Stomach smooth muscle (tissue), 2 donors: ENCODE measurements around the gene ARMC7.

Experiments used
- H3K27ac ChIP-seq: one replicate; pipeline ENCODE4 v1.7.0; 2013; ENCODE audit warnings: mild to moderate bottlenecking, low read length, inconsistent platforms
- H3K27me3 ChIP-seq, 2 donors: one replicate each; pipeline ENCODE4 v1.7.0; 2013; ENCODE audit warnings: low read length in 2 of 2; ENCODE audit not compliant: insufficient read depth in 2 of 2, control insufficient read depth in 1 of 2
- H3K36me3 ChIP-seq, 2 donors: one replicate each; pipeline ENCODE4 v1.7.0; 2013; ENCODE audit warnings: low read length in 2 of 2; ENCODE audit not compliant: control insufficient read depth in 2 of 2, insufficient read depth in 2 of 2
- H3K4me1 ChIP-seq: one replicate; pipeline ENCODE4 v1.7.0; 2013; ENCODE audit warnings: low read length; ENCODE audit not compliant: control insufficient read depth, insufficient read depth
- H3K4me3 ChIP-seq, 2 donors: one replicate each; pipeline ENCODE4 v1.7.0; 2013; ENCODE audit warnings: low read length in 2 of 2
- H3K9ac ChIP-seq, 2 donors: one replicate each; pipeline ENCODE4 v1.7.0; 2013; ENCODE audit warnings: low read length in 2 of 2, mild to moderate bottlenecking in 1 of 2
- H3K9me3 ChIP-seq, 2 donors: one replicate each; pipeline ENCODE4 v1.7.0; 2013; ENCODE audit warnings: low read length in 2 of 2; ENCODE audit not compliant: control insufficient read depth in 2 of 2
- donor health status: healthy.
- donor health status: Pancreatic carcinoma.

ARMC7 gene

DNA sequence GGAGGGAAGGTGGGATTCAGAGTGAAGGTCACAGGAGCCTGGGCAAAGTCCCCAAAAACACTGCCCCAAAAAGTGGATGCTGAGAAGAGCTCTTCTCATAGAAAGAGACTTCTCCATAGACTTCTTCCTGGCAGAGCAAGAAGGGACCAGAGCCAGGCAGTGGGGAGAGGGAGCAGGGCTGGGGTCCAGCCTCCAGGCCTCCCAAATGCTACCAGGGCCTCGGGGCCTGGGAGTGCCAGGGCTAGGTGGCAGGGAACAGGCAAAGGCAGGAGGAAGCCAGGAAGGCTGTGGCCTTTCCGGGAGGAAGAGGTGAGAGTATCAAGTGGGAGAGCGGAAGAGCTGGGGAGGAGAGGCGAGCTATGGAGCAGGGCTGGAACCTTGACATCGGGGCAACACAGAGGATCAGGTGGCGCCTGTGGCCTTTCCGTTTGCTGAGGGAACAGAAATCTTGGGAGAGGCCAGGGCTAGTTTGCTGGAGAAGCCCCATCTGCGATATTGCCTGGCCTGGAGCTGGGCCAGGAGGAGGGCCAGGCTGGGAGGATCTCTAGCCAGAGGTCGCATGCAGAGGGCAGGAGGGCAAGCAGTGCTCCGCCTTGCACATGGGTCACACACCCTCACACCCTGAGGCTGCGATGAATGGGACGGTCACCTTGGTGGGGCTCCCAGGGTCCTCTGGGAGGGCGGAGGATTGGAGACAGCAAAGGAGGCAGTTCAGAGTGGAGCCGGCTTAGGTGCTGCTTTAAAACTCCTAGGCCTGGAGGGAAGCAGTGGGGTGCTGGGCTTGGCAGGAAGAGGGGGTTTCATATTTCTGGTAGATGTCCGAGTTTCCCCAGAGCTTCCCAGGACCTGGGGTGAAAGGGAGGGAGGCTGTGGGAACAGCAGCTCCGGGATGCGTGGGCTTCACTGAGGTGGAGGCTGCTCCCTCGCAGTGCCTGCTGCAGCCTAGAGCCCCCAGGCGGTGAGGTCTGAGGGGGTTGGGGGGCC is 18.6 kb upstream of the ARMC7 start:
- H3K4me1 ChIP-seq = peaks cover 20% of the 10 kb centered on the region
- no peak overlapping the region for H3K4me3 ChIP-seq
- H3K36me3 ChIP-seq = no peaks in the 10 kb centered on the region
- H3K9ac ChIP-seq = peak overlapping the region in 1 of 2 donors; percentile 21
- H3K9me3 ChIP-seq = no peaks in the 10 kb centered on the region
- H3K27ac ChIP-seq = no peak overlapping the region
- H3K27me3 ChIP-seq = peaks cover 9 to 10% of the 10 kb centered on the region in 2 donors

GRCh38 chr17:75091855-75092327 is 17.9 kb upstream of the ARMC7 start:
- no peaks in the 10 kb centered on the region for H3K36me3 ChIP-seq
- no peak overlapping the region for H3K4me3 ChIP-seq
- no peak overlapping the region for H3K27ac ChIP-seq
- H3K4me1 ChIP-seq = peaks cover 20% of the 10 kb centered on the region
- H3K9ac ChIP-seq = no peak overlapping the region
- no peaks in the 10 kb centered on the region for H3K9me3 ChIP-seq
- peaks cover 8 to 9% of the 10 kb centered on the region in 2 donors for H3K27me3 ChIP-seq

- no peak overlapping the region for H3K27ac ChIP-seq
These were observed 16.1 kb upstream of the ARMC7 start for GRCh38 chr17:75093548-75094158.

GRCh38 chr17:75094871-75095399 is 14.8 kb upstream of the ARMC7 start:
- H3K27me3 ChIP-seq = no peaks in the 10 kb centered on the region
- no peak overlapping the region for H3K4me3 ChIP-seq
- no peak overlapping the region for H3K9ac ChIP-seq
- H3K9me3 ChIP-seq = no peaks in the 10 kb centered on the region
- H3K36me3 ChIP-seq = no peaks in the 10 kb centered on the region
- peaks cover 3% of the 10 kb centered on the region for H3K4me1 ChIP-seq
- no peak overlapping the region for H3K27ac ChIP-seq

More at GRCh38 chr17:75093548-75094158, 16.1 kb upstream of the ARMC7 start:
- Histone ChIP-seq H3K36me3 (no peaks in the 10 kb centered on the region), H3K9ac (no peak overlapping the region), H3K9me3 (no peaks in the 10 kb centered on the region), H3K27me3 (peaks cover 0 to 3% of the 10 kb centered on the region in 2 donors), H3K4me3 (no peak overlapping the region), H3K4me1 (peaks cover 6% of the 10 kb centered on the region)

GRCh38 chr17:75096082-75096625 is 13.6 kb upstream of the ARMC7 start:
- H3K27ac ChIP-seq = no peak overlapping the region
- no peak overlapping the region for H3K4me3 ChIP-seq

GRCh38 chr17:75097865-75098264 is 11.9 kb upstream of the ARMC7 start:
- H3K27me3 ChIP-seq = no peaks in the 10 kb centered on the region
- no peak overlapping the region for H3K27ac ChIP-seq
- no peak overlapping the region for H3K9ac ChIP-seq
- H3K9me3 ChIP-seq = no peaks in the 10 kb centered on the region
- H3K36me3 ChIP-seq = no peaks in the 10 kb centered on the region
- H3K4me1 ChIP-seq = no peaks in the 10 kb centered on the region
- H3K4me3 ChIP-seq = no peak overlapping the region

More at GRCh38 chr17:75096082-75096625, 13.6 kb upstream of the ARMC7 start:
- no peak overlapping the region for H3K9ac ChIP-seq
- H3K36me3 ChIP-seq = no peaks in the 10 kb centered on the region
- H3K27me3 ChIP-seq = no peaks in the 10 kb centered on the region
- H3K4me1 ChIP-seq = peaks cover 2% of the 10 kb centered on the region
- no peaks in the 10 kb centered on the region for H3K9me3 ChIP-seq

GRCh38 chr17:75098861-75099260 is 10.9 kb upstream of the ARMC7 start:
- H3K9ac ChIP-seq = no peak overlapping the region
- no peaks in the 10 kb centered on the region for H3K4me1 ChIP-seq
- no peaks in the 10 kb centered on the region for H3K36me3 ChIP-seq
- no peak overlapping the region for H3K4me3 ChIP-seq
- no peaks in the 10 kb centered on the region for H3K9me3 ChIP-seq
- no peak overlapping the region for H3K27ac ChIP-seq
- H3K27me3 ChIP-seq = no peaks in the 10 kb centered on the region

- Histone ChIP-seq H3K4me1 (no peaks in the 10 kb centered on the region), H3K4me3 (no peak overlapping the region)
These were observed 9.7 kb upstream of the ARMC7 start for GRCh38 chr17:75099881-75100595.

DNA sequence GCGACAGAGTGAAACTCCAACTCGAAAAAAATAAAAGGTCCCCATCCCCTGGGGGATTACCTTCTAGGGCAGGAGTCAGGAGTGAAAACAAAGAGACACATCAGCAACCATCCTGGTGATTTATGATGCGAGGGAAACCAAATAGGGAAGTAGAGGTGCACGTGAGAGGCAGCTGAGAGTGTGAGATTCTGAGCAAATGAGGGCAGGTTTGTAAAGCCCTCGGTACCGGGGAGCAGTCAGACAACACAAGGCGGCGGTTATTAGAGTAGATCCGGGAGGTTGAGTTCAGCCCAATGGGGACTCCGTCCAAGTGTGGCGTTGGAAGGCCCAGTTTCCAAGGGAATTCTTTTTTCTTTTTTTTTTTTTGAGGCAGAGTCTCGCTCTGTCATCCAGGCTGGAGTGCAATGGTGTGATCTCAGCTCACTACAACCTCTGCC is 7.4 kb upstream of the ARMC7 start:
- Histone ChIP-seq H3K4me1 (no peaks in the 10 kb centered on the region), H3K27me3 (no peaks in the 10 kb centered on the region), H3K27ac (no peak overlapping the region), H3K36me3 (no peaks in the 10 kb centered on the region), H3K9ac (no peak overlapping the region), H3K9me3 (no peaks in the 10 kb centered on the region), H3K4me3 (no peak overlapping the region)

More at GRCh38 chr17:75099881-75100595, 9.7 kb upstream of the ARMC7 start:
- Histone ChIP-seq H3K9ac (no peak overlapping the region), H3K27me3 (no peaks in the 10 kb centered on the region), H3K36me3 (no peaks in the 10 kb centered on the region), H3K27ac (no peak overlapping the region), H3K9me3 (no peaks in the 10 kb centered on the region)
